ENCODE results near the gene PKIG. TPM values are rescaled to one million over a fixed set of nuclear protein-coding genes. Genes with fewer than 3 reads are reported as not detected.

Gene PKIG
- total RNA-seq, 1 donor = 83.2 TPM

DNA sequence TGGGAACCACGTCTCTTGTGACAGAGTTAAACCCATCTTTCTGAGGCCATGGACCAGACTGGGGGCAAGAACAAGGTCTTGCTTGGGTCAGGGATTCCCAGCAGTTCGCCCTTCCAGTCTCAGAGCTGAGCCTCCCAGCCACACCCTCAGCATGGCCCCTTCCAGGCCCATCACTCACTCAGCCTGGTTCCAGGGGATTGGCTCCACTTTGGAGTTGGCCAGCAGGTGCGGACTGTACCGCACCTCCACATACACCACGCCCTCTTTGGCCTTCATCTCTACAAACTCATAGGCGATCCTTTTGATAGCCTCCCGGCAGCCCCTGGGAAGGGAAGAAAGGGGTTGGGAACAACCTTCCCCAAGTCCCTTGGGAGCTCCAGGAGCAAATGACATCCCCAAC is 43.9 kb downstream of the PKIG start:
- DNase-seq (ENCODE audit: low read depth) = no peak
- TF ChIP-seq, protein P1, sequence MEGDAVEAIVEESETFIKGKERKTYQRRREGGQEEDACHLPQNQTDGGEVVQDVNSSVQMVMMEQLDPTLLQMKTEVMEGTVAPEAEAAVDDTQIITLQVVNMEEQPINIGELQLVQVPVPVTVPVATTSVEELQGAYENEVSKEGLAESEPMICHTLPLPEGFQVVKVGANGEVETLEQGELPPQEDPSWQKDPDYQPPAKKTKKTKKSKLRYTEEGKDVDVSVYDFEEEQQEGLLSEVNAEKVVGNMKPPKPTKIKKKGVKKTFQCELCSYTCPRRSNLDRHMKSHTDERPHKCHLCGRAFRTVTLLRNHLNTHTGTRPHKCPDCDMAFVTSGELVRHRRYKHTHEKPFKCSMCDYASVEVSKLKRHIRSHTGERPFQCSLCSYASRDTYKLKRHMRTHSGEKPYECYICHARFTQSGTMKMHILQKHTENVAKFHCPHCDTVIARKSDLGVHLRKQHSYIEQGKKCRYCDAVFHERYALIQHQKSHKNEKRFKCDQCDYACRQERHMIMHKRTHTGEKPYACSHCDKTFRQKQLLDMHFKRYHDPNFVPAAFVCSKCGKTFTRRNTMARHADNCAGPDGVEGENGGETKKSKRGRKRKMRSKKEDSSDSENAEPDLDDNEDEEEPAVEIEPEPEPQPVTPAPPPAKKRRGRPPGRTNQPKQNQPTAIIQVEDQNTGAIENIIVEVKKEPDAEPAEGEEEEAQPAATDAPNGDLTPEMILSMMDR (IDR thresholded peaks at IDR 0.05; ENCODE audit: insufficient read depth, low read length) = no peak
- H3K4me3 ChIP-seq (ENCODE audit: low read depth, low read length) = no peak overlapping the region

DNA sequence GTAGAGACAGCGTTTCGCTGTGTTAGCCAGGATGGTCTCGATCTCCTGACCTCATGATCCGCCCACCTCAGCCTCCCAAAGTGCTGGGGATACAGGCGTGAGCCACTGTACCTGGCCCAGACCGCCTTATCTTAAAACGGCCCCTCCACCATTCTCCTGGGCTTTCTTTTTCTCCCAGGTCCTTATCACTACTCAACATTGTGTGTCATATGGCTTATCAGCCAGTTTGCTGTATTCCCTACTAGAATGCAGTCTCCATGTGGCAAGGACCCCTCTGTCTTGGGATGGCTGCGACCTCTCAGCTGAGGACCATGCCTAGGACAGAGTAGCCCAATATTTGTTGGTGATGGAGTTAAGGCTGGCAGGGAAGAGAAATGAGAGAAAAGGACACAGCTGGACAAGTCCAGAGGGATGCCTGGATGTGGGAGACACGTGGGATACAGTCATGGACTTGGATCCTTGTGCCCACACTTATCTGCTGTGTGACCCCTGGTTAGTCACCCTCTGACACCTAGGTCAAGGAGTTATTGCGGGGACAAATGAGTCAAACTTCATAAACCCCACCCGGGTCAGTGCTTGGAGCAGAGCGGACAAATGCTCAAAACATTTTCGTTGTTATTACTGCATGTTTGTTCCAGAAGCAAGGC is 45.1 kb downstream of the PKIG start:
- H3K4me3 ChIP-seq (ENCODE audit: low read depth, low read length) = no peak overlapping the region
- DNase-seq (ENCODE audit: low read depth) = no peak
- TF ChIP-seq, protein P1 (IDR thresholded peaks at IDR 0.05; ENCODE audit: insufficient read depth, low read length) = no peak

DNA sequence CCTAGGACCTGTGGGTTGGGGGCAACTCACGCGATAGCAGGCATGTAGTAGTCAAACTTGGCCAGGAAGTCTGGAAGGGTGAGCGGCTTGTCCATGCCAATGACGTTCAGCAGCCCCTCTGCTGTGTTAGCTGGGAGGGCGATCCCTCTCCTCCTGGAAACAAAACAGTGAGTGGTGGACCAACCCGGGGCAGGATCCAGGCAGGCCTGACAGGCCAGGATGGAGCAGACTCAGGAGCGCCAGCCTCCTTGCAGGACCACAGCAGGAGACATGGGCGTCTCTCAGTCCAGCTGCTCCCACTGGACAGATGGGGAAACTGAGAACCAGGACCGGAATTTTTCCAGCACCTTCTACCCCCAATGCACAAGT is 46.6 kb downstream of the PKIG start:
- H3K4me3 ChIP-seq (ENCODE audit: low read depth, low read length) = no peak overlapping the region
- no peak for DNase-seq (ENCODE audit: low read depth)
- TF ChIP-seq, protein P1 (IDR thresholded peaks at IDR 0.05; ENCODE audit: insufficient read depth, low read length) = no peak

DNA sequence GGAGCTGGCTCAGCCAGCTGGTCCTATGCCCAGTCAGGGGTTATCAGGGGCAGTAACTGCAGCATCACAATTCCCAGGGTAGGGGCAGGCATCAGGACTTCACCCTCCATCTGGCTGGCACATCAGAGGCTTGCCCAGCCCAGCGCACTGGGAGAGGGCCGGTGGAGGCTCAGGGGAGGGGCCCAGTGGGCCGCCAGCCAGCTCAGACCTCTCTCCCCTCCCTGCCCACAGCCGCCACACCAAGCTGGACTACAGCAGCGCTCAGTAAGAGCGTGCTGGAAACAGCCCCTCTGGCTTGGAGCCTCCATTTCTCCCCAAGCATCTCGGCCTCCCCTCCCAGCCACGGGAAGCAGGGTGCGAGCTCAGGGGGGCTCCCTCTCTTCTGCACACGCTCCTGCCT is 47.2 kb downstream of the PKIG start:
- TF ChIP-seq, protein P1 (IDR thresholded peaks at IDR 0.05; ENCODE audit: insufficient read depth, low read length) = no peak
- DNase-seq (ENCODE audit: low read depth) = no peak
- no peak overlapping the region for H3K4me3 ChIP-seq (ENCODE audit: low read depth, low read length)

DNA sequence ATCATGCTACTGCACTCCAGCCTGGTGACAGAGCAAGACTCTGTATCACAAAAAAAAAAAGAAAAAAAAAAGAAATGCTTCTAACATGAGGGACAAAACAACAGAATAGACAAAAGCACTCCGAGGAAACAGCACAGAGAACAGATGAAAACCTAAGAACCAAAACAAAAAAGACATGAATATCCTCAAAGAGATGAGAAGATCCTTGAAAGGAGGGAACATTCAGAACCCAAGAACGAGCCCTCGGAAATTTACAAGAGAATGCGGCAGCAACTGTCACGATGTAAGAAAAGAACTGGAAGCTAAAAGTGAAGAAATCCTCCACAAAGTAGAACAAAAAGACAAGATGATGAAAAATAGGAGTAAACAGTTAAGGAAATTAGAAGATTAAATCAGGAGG is 47.9 kb downstream of the PKIG start:
- TF ChIP-seq, protein P1 (IDR thresholded peaks at IDR 0.05; ENCODE audit: insufficient read depth, low read length) = no peak
- H3K4me3 ChIP-seq (ENCODE audit: low read depth, low read length) = no peak overlapping the region
- DNase-seq (ENCODE audit: low read depth) = no peak

DNA sequence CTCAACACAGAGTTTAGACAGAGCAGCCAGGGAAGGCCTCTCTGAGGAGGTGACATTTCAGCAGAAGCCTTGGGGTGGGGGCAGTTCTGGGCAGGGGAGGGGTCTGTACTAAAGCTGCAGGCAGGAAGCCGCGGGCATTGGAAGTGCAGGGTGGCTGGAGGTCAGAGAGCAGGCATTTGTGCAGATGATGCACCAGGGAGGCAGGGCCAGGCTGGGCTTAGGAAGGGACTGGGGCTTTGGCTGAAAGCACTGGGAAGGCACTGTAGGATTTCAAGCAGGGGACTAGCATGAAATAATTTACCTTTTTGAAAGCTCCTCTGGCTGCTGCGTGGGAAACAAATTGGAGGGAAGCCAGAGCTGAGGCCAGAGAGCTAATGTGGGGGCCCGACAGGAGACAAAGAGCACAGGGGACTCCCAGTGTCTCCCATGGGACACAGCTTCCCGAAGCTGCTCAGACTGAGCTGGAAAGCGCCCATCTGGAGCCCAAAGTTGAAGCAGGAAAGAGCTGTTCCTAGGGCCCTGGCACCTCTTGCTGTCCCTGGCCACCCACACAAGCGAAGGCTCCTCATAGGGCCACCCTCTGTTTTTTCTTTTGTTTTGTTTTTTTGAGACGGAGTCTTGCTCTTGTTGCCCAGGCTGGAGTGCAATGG is 49.8 kb downstream of the PKIG start:
- TF ChIP-seq, protein P1 (IDR thresholded peaks at IDR 0.05; ENCODE audit: insufficient read depth, low read length) = no peak
- no peak for DNase-seq (ENCODE audit: low read depth)
- H3K4me3 ChIP-seq (ENCODE audit: low read depth, low read length) = no peak overlapping the region
